HG02642 (cell line): ENCODE data around the gene GDI1.

Source experiments
- ATAC-seq: cut with Tn5 transposase; IDR thresholded peaks from one replicate; pipeline ENCODE4 v1.9.1; 2021; ENCODE audit warnings: mild to moderate bottlenecking; ENCODE audit not compliant: unreplicated experiment, poor library complexity

GDI1 gene

DNA sequence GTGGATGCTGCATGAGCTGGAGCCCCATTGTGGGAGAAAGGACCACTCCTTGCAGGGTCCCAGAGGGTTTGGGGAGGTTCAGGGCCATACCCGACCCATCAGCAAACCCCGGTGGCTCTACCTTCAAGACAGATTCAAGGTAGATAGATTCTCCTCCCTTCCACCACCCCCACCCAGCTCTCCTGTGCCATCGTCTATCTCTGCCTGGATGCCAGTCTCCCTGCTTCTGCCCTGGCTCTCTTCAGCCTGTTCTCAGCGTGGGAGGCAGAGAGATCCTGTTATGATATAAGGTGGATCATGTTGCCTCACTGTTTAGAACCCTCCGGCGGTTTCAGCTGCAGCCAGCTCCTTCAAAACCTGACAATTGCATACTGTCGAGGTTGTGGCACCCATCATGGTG lies 36.7 kb downstream of the GDI1 start:
- no peak for ATAC-seq

DNA sequence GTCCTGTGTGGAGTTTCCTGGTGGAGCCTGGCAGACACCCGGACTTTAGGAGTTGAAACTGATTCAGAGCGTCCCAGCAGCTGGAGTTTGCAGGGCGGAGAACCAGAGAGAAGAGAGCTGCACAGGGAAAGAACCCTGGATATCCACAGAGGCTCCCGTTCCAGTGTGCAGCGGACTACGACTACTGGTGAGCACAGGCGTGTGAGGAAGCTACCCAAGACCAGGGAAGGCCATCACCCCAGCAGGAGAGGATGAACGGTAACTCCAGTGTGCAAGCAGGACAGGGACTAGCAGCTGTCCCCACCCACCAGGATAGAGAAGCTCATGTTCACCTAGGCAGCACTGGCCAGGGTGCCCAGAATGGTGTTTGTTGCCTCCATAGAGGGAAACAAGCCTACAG lies 39.9 kb downstream of the GDI1 start:
- ATAC-seq: no peak

DNA sequence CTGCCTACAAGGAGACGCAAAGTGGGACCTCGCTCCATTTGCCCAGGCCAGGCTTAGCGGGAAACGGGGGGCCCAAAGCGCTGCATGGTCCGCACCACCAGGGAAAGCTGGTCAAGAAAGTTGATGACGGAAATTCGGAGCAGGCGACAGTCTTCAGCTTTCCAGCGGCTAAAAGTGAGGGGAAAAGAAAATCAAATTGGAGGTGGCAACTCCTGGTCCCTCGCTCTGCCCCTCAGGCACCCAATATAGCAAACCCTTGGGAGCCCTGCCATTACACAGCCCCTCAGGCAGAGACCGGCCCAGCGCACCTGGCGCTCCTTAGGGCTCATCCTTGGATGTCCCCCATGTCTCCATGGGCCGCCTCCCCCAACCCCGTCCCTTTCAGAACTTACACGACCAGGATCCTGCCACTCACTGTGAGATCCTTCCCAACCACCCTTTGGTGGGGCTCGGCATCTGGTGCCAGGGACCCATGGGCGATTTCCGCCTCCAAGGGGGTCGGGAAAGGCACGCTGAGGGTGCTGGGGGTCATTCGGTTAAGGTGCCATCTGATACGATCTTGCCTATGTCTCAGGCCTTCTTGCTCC lies 41.0 kb downstream of the GDI1 start:
- ATAC-seq: no peak

DNA sequence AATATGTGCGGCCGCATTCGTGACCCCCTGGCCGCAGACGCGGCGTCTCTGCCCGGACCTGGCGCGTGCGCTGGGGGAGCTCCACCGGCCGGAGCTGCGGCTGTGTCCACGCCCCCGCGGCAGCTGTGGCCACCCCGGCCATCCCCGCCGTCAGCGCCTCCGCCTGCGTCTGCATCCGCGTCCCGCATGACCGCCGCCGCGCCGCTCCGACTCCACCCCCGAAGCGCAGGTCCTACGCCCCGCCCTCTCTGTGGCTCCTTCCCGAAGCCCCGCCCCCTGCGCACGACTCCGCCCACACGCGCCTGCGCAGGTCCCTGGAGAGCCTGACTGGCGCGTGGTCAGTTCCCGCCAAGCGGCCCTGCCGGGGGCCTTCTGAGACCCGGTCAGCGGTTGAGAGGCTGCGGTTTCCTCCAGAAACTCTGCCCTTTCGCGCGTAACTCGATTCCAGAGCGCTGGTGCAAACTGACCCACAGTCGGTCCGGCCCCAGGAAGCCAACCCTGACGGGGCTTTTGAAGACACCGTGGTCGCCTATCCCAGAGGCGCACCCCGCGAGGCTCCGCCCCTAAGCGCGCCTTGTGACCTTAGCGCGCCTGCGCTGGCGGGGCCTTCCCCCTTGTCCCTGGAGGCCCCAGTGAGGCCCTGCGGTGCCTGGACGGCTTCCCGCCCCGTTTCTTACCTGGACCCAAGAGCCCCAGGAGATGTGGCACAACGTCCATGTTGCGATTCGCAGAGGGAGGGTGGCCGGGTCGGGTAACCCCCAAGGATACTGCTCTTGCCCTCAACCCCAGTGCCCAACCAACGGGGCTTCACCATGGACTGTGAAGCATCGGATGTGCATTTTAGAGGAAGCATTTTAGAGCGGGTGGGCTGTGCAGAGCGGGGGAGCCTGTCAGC lies 42.0 kb downstream of the GDI1 start, which contains the start of gene LAGE3:
Gene LAGE3 (minus strand): TSS at position 554 of the 895 bp plus-strand sequence. CDS start 366 bp downstream, at position 188.
- peak; percentile 86 for ATAC-seq

DNA sequence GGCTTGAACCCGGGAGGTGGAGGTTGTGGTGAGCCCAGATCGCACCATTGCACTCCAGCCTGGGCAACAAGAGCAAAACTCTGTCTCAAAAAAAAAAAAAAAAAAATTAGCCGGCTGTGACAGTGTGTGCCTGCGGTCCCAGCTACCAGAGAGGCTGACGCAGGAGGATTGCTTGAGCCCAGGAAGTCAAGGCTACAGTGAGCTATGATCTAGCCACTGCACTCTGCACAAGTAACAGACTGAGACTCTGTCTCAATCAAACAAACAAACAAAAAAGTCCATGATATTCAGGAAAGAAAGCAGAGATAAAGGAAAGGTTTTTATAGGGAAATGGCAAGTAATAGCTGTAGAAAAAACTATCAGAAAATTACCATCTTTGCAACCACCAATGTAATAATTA lies 44.2 kb downstream of the GDI1 start:
- no peak for ATAC-seq

DNA sequence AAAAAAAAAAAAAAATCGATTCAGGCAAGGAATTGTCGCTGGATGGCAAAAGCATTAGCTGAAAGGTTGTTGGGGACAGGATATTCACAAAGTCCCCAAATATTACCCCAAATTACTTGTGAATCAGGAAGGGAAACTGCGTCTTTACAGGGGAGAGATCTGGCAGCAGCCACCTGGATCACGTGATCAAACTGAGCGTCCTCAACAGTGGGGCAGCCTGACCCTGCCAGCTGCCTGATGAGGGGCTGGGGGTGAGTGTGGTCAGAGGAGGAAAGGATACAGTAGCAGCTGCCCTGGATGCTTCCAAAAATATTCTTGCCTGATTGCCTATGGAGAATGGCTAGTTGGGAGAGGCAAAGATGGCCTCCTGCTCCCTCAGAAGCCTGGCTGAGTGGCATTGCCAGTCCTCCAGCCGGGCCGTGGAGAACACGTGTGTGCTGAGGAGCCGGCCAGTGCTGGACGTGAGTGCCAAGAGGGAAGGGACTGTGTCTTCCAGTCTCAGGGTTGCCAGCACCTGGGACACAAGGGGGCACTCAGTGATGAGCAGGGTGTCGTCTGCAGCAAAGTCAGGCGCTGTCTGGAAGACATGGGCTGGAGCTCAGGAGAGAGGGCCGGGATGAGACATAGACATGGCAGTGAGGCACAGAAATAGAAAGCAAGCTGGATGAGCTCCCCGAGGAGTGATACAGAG lies 45.1 kb downstream of the GDI1 start:
- ATAC-seq: no peak

DNA sequence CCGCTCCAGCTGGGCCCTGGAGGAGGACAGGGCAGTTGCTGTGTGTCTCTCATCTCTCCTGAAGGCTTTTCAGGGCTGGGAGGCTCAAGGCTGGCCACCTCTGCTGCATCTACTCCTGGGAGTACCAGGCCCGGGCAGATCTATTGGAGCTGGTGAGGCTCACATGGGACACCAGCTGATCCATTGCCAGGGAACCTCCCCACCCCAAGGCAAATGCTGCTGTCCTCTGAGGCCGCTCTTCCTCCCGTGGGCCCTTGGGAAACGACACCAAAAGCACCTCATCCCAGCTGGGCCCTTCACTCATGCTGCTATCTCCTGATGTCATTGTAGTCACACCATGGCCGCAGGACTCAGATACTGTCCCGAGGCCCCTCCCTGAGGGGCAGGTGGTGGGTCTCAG lies 45.8 kb downstream of the GDI1 start:
- no peak for ATAC-seq

DNA sequence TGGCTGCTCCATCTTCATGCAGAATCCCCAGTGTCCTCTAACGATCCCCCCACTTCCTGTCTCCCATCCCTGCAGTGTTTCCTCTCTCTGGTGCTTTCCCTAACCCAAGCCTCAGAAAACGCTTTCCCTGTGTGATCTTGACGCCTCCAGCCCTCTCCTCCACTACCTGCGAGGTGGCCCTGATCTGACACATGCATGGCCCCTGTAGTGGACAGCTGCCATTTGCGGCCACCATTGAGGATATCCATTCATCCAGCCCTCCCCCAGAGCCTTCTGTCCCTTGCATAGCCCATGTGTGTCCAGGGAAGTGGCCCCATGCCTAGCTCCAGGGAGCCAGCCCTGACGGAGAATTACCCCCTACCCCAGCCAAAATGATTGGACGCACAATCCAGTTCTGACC lies 46.4 kb downstream of the GDI1 start:
- no peak for ATAC-seq

DNA sequence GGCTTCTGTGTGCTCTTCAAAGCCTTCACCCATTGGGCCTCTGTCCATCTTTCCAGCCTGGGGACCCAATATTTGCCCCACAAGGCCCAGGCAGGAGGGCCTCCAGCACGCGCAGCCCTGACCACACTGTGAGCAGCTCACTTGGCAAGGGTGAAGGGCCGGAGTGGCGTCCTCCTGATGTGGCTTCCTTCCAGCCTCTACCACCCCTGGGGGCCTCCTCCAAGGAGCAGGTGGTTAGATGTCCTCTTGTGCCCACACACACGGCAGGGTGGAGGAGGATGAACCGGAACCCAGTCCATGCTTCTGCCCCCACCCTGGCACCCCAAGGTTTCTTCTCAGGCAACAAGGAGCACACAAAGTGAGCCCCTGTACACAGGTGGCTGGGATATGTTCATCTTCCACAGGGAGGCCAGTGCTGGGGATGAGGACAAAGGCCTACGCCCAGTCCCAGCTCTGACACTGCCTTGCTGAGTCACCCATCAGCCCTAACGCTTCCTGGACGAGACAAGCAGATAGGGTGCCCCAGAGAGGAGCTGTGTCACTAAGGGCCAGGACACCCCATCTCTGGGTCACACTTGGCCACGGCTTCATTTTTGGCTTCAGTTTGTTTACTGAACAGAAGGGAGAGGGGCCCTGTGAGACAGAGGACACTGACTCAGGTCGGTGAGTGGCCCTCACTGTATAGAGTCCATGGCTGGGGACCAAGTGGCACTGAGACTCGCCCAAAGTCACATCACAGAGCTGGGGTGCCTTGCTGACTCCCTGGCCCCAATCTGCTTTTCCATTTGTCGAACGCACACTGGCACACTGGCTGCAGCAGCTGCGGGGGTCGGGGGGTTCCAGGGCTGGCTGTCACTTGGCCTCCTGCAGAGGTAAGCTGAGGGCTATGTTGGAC lies 47.5 kb downstream of the GDI1 start:
- ATAC-seq: no peak

DNA sequence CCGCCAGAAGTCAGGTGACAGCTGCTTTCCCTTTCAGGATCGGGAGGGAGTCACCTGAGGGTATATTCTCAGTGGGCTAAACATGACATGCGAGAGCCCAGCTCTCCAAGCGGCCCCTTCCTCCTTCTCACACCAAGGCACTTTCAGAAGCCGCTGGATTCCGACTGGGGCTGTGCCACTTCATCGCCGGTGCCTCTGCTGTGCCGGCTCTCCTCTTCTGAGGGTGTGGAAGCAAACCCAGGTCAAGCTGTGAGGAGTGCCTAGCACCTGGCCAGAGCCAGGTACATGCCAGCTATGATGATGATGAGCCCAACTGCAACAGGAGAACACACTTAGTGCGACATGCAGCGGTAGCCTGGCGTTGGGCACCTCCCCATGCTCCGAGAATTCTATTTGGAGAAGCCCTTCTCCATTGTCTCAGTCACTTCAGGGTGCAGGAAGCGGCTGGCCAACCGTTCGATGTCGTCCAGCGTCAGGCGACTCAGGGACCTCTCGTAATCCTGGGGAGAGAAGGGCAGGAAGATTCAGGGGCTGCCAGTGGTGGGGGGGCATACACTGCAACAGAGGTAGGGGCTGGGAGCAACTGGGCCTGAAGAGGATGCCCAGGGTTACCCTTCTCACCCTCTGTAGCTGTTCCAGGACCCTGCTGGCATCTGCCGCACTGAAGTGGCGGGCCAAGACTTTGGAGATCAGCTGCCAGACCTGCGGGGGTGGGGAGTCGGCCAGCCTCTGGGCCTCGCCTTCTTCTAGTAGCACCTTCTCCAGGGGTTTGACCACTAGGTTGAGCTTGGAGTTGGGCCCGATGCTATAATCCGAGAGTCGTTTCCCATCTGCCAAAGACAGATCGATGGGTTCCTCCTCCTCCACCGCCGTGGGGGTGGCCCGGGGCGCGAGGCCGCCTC lies 48.4 kb downstream of the GDI1 start:
- no peak for ATAC-seq

DNA sequence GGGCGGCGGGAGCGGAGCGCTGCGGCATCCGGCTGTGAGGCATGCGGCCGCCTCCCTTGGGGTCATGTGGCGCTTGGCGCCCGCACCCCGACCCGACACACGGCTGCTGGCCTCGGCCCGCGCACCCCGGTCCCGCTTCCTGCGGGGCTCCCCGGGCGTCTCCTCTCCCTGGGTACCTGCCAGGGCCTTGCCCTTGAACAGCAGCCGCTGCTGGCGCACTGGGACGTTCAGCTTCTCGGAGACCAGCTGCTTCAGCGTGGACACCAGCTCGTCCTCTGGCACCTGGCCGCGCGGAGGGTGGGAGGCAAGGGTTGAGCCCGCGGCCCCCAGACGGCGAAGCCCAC lies 49.1 kb downstream of the GDI1 start:
- ATAC-seq: no peak

DNA sequence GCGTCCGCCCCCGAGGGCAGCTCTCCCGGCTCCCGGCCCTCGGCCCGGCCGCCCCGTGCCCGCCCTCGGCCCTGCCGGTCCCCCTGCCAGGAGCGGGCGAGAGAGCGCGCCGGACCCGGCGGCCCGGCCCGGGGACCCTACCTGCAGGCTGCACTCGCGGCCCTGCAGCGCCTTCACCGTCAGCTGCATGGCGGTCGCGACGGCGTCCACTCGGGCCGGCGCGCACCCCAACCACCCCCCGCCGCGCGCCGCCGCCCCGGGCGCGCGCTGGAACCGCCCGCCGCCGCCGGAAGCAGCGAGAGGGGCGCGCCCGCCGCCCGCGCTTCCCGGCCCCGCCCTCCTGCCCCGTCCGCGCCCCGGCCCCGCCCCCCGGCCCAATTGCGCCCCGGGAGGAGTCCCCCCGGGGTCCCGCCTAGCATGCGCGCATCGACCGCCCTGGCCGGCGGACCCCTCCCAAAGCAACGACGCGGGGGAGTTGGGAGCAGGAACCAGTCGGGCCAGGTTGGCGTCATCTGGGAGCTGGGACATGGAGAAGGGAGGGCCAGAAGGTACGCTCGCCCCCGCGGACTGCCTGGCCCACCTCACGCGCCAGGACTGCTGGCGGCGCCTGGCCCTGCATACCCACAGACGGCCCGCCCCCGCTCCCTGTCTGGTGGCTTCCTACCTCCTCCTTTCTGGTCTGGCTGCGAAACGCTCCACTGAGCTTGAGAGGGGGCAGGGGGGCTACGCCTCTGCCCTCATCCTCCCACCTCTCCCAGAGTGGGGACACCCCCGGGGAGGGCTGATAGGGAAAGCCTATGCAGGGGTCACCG lies 49.6 kb downstream of the GDI1 start, which contains the start of gene UBL4A:
Gene UBL4A (minus strand): TSS at position 220 of the 812 bp plus-strand sequence. CDS start 31 bp downstream, at position 189.
- ATAC-seq: peak; percentile 32

DNA sequence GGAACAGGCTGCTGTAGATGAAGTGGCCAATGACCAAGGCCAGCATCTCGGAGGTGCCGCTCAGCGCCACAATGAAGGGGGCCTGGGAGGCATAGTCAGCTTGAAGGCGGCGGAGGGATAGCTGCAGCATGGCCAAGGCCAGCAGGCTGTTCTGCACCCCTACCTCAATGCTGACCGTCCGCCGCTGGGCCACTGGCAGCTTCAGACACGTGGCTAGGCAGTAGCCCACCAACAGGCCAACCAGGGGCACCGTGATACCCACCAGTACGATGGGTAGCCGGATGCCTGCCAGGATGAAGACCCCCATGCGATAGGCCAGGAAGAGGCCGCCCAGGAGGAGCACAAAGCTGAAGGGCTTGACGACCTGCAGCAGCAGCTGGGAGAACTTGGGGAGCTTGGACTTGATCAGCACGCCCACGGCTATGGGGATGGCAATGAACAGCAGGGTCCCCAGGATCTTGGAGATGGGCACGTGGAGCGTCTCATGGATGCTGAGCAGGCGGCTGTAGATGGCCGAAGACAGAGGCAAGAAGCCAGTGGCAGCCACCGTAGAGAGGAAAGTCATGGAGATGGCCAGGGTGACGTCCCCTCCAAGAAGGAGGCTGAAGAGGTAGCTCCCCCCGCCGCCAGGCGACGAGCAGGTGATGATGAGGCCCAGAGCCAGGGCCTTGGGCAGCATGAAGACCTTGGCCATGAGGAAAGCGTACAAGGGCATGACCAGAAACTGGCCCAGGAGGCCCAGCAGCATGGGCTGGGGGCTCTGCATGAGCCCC lies 50.8 kb downstream of the GDI1 start:
- ATAC-seq: no peak

DNA sequence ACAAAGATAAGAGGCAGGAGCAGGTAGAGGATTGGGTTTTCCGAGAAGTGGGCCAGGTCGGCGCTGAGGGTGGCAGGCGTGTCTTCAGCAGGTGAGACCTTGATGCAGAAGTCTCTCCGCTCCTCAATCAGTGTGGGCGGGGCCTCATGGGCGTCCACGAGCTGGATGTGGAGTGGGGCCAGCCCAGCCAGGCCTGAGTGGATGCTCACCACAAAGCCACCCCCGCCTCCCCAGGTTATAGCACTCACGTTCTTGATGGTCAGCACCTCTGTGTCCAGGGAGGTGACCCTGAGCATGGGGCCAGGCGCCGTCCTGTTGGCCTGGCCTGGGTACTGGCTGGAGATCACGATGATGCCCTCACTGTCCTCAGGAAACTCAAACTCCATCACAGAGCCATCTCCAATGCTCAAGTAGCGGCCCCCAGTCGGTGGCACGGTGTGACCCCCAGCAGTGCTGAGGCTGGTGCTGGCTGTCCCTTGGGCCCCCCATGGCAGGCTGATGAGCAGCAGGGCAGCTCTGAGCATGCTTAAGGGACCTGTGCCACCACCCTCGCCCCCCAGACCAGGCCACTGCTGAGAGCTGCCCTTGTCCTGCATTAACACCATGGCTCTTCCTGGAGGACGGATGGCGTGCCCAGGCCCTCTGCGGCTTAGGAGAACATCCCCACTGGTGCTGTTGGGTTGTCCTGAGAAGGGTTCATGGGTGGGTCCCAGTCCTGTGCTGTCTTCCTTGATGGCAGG lies 51.6 kb downstream of the GDI1 start:
- no peak for ATAC-seq

DNA sequence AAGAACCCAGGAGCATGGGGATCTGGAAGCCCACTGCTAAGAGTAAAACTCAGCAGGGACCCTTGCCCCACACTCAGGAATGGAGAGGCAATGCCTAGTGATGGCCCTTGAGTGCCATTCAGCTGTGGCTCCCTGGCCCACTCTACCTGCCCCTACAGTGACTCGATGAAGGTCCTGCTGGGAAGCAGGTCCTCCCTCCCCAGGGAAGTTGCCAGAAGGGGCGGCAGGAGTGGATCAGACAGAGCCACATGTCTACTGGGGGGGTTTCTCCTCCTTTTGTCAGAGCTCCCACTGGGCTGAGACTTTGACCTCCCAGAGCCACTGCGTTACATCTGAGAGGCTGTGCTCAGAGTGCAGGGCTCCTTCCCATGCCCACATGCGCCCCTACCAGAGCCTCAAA lies 52.2 kb downstream of the GDI1 start:
- no peak for ATAC-seq

DNA sequence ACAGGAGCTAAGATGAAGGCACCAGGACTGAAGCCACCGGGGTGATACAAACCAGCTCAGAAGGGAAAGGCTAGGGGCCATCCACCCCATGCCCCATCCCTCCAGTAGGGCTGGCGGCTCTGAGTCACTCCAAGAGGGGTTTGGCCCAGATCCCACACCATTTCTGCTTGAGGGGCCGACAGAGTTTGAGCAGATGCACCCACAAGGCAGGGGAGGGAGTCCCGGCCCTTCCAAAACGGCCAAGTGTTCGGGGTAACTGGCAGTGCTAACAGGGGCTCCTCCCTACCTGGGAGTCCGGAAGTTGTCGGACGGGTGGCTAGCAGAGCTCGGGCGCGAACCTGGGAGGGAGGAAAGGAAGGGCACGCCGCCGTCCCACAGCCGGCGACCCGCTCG lies 53.1 kb downstream of the GDI1 start:
- peak; percentile 35 for ATAC-seq
